IgD-negative memory B cell (primary cell): ENCODE data around the gene UBE2N. TPM values are rescaled to one million over a fixed set of nuclear protein-coding genes. Genes with fewer than 3 reads are reported as not detected.
"Not testable (repeated sequence)": the region's sequence is repeated elsewhere in the genome, so short reads cannot be mapped to it uniquely, and the experiment has no call there.

Experiments used
- H3K27ac Mint-ChIP-seq, 3 donors: one replicate each; pipeline ENCODE4 v1.8.0; 2020 to 2022; ENCODE audit warnings: mild to moderate bottlenecking in 3 of 3, mixed read lengths in 3 of 3, moderate library complexity in 1 of 3
- H3K27me3 Mint-ChIP-seq: one replicate; pipeline ENCODE4 v1.8.0; 2021; ENCODE audit warnings: mixed read lengths
- H3K36me3 Mint-ChIP-seq: one replicate; pipeline ENCODE4 v1.8.0; 2020; ENCODE audit warnings: mild to moderate bottlenecking, mixed read lengths
- H3K4me1 Mint-ChIP-seq, 3 donors: one replicate each; pipeline ENCODE4 v1.8.0; 2020 to 2022; ENCODE audit warnings: mixed read lengths in 3 of 3, mild to moderate bottlenecking in 1 of 3
- H3K4me3 Mint-ChIP-seq, 4 donors: one replicate each; pipeline ENCODE4 v1.8.0; 2020 to 2022; ENCODE audit warnings: mild to moderate bottlenecking in 4 of 4, mixed read lengths in 4 of 4, moderate library complexity in 3 of 4
- H3K9me3 Mint-ChIP-seq, 3 donors: one replicate each; pipeline ENCODE4 v1.8.0; 2020 to 2021; ENCODE audit warnings: mixed read lengths in 3 of 3, mild to moderate bottlenecking in 1 of 3
- polyA plus RNA-seq: library from polyadenylated mRNA; unstranded; fragments of 300-500 nt; fragmentation: Illumina TruSeq; gene quantifications from one replicate; pipeline ENCODE4 v1.2.3, GENCODE V29; 2021

UBE2N gene
- polyA plus RNA-seq, 1 donor from 2014 or later, result 245 TPM

DNA sequence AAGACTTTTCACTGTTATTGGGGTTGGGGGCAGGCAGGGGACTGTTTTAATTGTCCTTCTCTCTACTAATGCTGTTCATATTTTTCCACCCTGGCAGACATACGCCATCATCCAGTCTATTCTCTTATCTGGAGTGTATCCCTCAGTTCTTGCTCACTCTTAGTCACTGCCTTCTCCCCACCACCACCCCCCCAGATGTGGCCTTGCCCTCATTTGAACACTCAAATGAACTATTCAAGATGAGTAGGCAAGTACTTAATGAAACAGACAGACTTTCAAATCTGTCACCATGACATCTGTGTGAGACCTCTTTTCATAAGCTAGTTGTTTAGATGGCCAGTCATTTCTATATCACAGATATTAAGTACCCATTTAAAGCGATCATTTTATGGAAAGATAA is 54.0 kb downstream of the UBE2N start:
- Mint-ChIP-seq H3K4me3 (peak overlapping the region in 1 of 4 donors; percentile 39), H3K9me3 (no peaks in the 10 kb centered on the region), H3K36me3 (peaks cover 3% of the 10 kb centered on the region), H3K27me3 (no peaks in the 10 kb centered on the region), H3K4me1 (peaks cover 48 to 55% (median 54%) of the 10 kb centered on the region in 3 donors), H3K27ac (peak overlapping the region in 1 of 3 donors; percentile 73)

- not testable (repeated sequence) for H3K36me3 Mint-ChIP-seq, H3K27me3 Mint-ChIP-seq, H3K9me3 Mint-ChIP-seq
- peaks cover 28 to 50% (median 48%) of the 10 kb centered on the region in 3 donors for H3K4me1 Mint-ChIP-seq
- H3K4me3 Mint-ChIP-seq, result peak overlapping the region in 3 of 4 donors; percentile 63 to 99 (median 98)
- peak overlapping the region; percentile 1 to 25 (median 21) for H3K27ac Mint-ChIP-seq
These were observed 59.7 kb downstream of the UBE2N start for GRCh38 chr12:93381976-93382437.

GRCh38 chr12:93381161-93381975 is 60.4 kb downstream of the UBE2N start:
- H3K36me3 Mint-ChIP-seq, result peaks cover 2% of the 10 kb centered on the region
- peaks cover 27 to 54% (median 48%) of the 10 kb centered on the region in 3 donors for H3K4me1 Mint-ChIP-seq
- H3K4me3 Mint-ChIP-seq, result peak overlapping the region; percentile 68 to 100 (median 98)
- H3K27ac Mint-ChIP-seq, result peak overlapping the region in 2 of 3 donors; percentile 21 to 72
- no peaks in the 10 kb centered on the region for H3K9me3 Mint-ChIP-seq
- H3K27me3 Mint-ChIP-seq, result no peaks in the 10 kb centered on the region

- H3K27ac Mint-ChIP-seq, result peak overlapping the region; percentile 10 to 98 (median 76)
- peaks cover 2% of the 10 kb centered on the region for H3K36me3 Mint-ChIP-seq
- H3K4me1 Mint-ChIP-seq, result peaks cover 27 to 53% (median 48%) of the 10 kb centered on the region in 3 donors
- no peaks in the 10 kb centered on the region for H3K9me3 Mint-ChIP-seq
- H3K27me3 Mint-ChIP-seq, result no peaks in the 10 kb centered on the region
- peak overlapping the region; percentile 98 to 100 (median 99) for H3K4me3 Mint-ChIP-seq
These were observed 61.1 kb downstream of the UBE2N start for GRCh38 chr12:93380480-93381121.

DNA sequence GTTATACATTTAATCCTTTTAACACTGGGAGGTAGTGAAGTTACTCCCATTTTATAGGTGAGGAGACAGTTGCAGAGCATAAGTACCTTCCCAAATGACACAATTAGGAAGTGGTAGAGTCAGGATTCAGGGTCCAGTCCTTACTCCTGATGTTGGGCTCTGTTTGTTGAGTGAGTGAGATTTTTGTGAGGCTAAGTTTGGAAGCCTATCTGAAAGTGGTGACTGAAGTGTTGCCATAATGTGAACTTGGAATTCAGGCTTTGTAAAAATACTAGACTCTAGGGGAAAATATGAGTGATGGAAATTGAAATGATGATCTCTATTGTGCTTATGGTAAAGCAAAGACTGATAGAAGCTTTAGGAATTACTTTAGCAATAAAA is 61.8 kb downstream of the UBE2N start:
- Mint-ChIP-seq H3K27me3 (no peaks in the 10 kb centered on the region), H3K4me1 (peaks cover 22 to 47% (median 42%) of the 10 kb centered on the region in 3 donors), H3K4me3 (peak overlapping the region; percentile 98 to 100 (median 99)), H3K36me3 (peaks cover 2% of the 10 kb centered on the region), H3K27ac (peak overlapping the region; percentile 95 to 98 (median 96)), H3K9me3 (no peaks in the 10 kb centered on the region)

- Mint-ChIP-seq H3K27me3 (no peaks in the 10 kb centered on the region), H3K27ac (peak overlapping the region; percentile 95 to 98 (median 96)), H3K9me3 (no peaks in the 10 kb centered on the region), H3K4me1 (peaks cover 21 to 45% (median 41%) of the 10 kb centered on the region in 3 donors), H3K4me3 (peak overlapping the region; percentile 98 to 100 (median 99)), H3K36me3 (peaks cover 2% of the 10 kb centered on the region)
These were observed 62.3 kb downstream of the UBE2N start for GRCh38 chr12:93379326-93379980.

- peaks cover 2% of the 10 kb centered on the region for H3K36me3 Mint-ChIP-seq
- H3K27me3 Mint-ChIP-seq, result no peaks in the 10 kb centered on the region
- H3K4me3 Mint-ChIP-seq, result peak overlapping the region; percentile 98 to 100 (median 99)
- peak overlapping the region; percentile 95 to 98 (median 96) for H3K27ac Mint-ChIP-seq
- H3K9me3 Mint-ChIP-seq, result no peaks in the 10 kb centered on the region
- peaks cover 24 to 45% (median 41%) of the 10 kb centered on the region in 3 donors for H3K4me1 Mint-ChIP-seq
These were observed 62.8 kb downstream of the UBE2N start for GRCh38 chr12:93378998-93379325.

DNA sequence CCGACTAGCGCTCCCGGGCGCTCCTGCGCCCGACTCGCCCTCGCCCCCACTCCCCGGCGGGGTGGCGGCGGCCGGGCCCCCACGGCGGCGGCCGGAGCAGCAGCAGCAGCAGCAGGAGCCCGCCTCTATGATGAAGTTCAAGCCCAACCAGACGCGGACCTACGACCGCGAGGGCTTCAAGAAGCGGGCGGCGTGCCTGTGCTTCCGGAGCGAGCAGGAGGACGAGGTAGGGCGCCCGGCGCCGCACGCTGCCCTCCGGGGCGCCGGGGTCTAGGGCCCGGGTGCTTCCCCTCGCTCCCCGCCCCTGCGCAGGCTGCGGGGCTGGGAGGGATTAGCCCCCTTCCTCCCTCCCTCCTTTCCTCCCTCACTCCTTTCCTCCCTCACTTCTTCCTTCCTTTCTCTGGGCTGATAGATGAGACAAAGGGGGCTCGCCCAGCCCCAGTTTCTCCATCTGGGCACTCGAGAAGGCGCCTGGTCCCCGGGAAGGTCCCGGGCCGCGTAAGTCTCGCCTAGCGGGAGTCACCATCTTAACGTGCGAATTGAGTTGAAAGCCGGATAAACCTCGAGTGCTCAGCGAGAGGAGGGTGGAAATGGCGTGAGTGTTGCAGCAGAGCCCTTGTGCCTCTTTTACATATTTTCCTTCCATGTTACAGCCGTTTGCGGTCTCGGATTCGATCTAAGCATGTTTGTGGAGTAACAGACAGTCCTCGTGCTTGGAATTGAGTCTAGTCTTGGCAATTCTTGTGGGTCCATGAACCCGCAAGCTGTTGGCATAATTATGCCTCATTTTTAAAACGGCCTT is 63.4 kb downstream of the UBE2N start:
- not testable (repeated sequence) for H3K27me3 Mint-ChIP-seq, H3K9me3 Mint-ChIP-seq, H3K36me3 Mint-ChIP-seq
- H3K4me1 Mint-ChIP-seq, result peaks cover 24 to 45% (median 39%) of the 10 kb centered on the region in 3 donors
- H3K27ac Mint-ChIP-seq, result peak overlapping the region; percentile 95 to 98 (median 96)
- H3K4me3 Mint-ChIP-seq, result peak overlapping the region; percentile 98 to 100 (median 99)

DNA sequence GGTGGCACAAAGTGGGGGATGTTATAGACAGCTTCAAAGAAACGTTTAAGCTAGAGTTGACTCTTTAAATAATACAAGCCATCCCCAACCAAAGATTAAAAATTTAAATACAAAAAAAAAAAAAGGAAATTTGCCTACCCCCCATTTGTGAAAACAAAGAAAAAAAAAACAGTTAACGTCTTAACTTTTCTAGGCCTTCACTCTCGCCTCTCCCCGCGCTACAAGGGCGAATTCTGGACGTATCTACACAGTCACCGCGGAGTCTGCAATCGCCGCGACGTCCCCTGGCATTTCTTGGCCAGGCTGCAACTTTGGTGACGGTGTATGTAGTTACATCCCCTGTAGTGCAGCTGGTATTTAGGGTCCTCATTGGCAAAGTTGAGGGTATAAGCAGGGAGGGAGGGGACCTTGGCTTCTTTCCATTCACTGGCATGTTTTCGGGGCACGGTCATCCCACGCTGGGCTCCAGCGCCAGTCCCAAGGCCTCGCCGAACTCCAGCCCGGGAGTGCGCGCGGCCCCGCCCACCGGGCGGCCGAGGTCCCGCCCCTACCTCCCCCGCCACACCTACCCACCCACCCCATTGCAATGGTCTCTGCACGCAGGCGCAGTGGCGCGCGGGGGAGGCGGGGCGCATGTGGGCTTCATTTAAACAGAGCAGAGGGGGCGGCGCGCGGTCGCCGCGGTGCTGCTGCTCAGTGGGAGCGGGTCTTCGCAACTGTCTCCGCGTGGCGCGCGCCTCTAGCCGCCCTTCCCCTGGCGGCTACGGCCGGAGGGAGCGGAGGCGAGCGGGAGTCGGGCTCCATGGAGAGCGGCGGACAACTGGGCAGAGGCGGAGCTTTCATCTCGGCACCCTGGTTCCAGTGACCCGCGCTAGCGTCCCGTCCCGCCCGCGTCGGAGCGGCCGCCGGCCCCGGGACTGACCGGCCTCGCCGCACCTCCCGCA is 64.2 kb downstream of the UBE2N start, which contains the start of gene NUDT4:
Gene NUDT4 (plus strand): TSS at position 674 of the 944 bp plus-strand sequence. CDS start 398 bp downstream, outside the sequence.
- no peaks in the 10 kb centered on the region for H3K9me3 Mint-ChIP-seq
- H3K27me3 Mint-ChIP-seq, result no peaks in the 10 kb centered on the region
- peak within 1 kb of the TSS; percentile 98 to 100 (median 99) for H3K4me3 Mint-ChIP-seq
- H3K27ac Mint-ChIP-seq, result peak within 1 kb of the TSS; percentile 95 to 98 (median 96)
- peaks cover 18 to 40% (median 32%) of the 10 kb centered on the region in 3 donors for H3K4me1 Mint-ChIP-seq
- no peaks in the 10 kb centered on the region for H3K36me3 Mint-ChIP-seq

GRCh38 chr12:93376436-93377251 is 65.1 kb downstream of the UBE2N start:
- Mint-ChIP-seq H3K27me3 (peaks cover 2% of the 10 kb centered on the region), H3K36me3 (no peaks in the 10 kb centered on the region), H3K4me3 (peak overlapping the region; percentile 88 to 97 (median 94)), H3K27ac (peak overlapping the region in 2 of 3 donors; percentile 65 to 87), H3K9me3 (no peaks in the 10 kb centered on the region), H3K4me1 (peaks cover 17 to 34% (median 27%) of the 10 kb centered on the region in 3 donors)

DNA sequence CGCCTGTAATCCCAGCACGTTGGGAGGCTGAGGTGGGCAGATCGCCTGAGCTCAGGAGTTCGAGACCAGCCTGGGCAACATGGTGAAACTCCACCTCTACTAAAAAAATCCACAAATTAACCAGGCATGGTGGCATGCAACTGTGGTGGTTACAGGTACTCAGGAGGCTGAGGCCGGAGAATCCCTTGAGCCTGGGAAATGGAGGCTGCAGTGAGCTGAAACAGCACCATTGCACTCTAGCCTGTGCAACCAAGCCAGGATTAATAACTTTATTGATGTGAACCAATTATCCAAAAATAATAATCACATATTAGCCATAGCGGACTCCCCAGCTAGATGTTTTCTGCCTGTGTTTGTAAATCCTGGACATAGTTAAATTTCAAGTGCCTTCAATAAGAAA is 65.8 kb downstream of the UBE2N start:
- Mint-ChIP-seq H3K27ac (no peak overlapping the region), H3K4me1 (peaks cover 11 to 26% (median 20%) of the 10 kb centered on the region in 3 donors), H3K4me3 (peak overlapping the region in 2 of 4 donors; percentile 23 to 97), H3K36me3 (no peaks in the 10 kb centered on the region), H3K27me3 (peaks cover 3% of the 10 kb centered on the region), H3K9me3 (no peaks in the 10 kb centered on the region)

DNA sequence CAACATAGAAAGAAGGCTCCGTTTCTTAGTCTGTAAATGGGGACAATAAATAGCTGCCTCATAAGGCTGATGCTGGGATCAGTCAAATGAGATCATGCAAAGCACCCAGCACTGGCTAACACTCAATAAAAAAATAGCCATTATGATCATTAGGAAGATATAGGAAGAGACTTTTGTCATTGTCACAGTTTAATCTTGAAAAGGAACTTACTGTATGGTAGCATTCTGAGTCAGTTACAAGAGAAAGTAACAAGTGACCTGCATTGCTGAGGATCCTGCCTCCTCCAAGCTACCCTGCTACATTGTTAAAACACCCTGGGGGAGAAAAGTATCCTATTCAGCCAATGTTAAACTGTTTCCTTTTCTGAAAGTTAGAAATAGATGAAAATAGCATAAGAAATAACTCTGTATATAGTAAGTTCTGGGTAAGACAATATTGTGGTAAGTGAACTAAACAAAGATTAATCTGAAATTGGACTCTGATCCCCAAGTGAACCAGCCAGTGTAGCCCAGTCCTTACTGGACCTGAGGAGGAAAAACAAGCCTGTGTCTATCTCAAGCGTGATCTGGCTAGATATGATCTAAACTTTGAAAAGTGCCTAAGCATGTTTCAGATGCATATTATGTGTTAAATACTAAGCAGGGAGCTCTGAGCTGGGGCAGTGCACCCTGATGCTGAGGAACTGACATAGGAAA is 67.6 kb downstream of the UBE2N start:
- Mint-ChIP-seq H3K4me3 (peak overlapping the region in 1 of 4 donors; percentile 59), H3K4me1 (peaks cover 4 to 11% (median 7%) of the 10 kb centered on the region in 3 donors), H3K27ac (peak overlapping the region in 1 of 3 donors; percentile 41), H3K27me3 (peaks cover 3% of the 10 kb centered on the region), H3K36me3 (no peaks in the 10 kb centered on the region), H3K9me3 (no peaks in the 10 kb centered on the region)
